ENCODE data around the gene PRG3.
"Not testable (repeated sequence)": the region's sequence is repeated elsewhere in the genome, so short reads cannot be mapped to it uniquely, and the experiment has no call there.

Gene PRG3

DNA sequence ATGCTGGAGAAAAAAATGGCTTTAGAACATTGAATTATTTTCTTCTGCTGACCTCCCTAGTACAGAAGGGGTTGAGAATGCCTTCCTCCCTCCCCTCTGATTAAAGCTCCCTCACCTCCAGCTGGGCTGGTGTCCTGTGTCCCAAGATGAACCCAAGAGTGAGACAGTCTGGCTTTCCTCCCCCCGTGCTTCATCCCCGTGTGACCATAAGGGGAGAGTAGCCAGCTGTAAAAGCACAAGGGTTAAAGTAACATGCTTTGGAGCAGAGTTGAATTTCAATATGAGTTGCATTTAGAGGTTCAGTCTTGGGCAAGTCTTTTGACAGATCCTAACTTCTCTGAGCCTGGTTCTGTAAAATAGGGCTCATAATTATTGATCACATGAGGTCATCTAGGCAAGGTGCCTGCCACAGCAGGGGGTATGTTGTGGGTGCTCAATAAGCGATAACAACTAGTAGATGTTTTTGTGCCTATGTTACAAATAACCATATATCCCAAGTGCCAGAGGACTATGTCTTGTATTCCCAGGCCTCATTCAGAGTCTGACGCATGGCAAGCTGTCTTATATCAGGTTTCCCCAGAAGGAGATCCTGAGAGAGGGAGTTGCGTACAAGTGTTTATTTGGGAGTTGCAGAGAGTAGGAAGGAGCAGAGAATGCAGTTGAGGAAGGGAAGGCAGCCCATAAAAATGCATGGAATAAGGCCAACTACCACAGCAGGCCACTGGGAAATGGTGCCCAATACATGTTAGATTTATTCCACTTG, 5.4 kb upstream of the PRG3 start:
- DNase-seq, result no peak

DNA sequence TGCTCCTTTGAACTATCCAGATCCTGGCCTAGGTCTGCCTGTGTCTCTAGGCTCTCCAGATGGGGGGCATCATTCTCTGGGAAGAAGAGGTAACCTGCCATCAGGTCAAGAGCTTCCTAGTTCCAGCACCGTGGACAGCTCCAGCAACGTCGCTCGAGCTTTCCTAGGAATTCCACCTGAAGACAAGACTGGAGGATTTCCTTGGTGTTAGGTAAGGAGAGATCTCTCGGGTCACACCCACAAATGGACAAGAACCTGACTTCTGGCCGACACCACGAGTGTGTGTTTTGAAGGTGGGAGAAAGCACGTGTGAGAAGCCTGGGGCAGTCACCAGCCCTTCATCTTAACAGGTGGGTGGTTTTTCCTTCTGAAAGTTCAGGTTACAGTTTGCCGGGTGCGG, 1.2 kb downstream of the PRG3 start:
- DNase-seq, result no peak

DNA sequence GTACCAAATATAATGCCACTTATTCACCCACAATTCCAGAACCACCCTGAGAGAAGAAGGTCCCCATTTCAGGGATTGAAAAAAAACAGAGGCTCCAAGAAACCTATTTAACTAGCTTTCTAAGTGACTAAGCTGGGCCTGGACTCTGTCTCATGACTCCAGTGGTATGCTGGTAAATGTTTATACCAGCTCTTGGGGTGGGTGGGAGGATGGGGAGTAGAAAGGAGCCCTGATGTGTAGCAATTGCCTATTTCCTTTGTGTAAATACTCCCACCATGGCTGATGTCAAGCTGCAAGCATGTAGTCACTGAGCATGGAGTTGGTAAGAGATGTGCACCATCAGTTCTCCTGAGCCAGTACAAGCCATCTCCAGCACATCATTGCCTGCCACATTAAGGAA, 2.8 kb downstream of the PRG3 start:
- no peak for DNase-seq

DNA sequence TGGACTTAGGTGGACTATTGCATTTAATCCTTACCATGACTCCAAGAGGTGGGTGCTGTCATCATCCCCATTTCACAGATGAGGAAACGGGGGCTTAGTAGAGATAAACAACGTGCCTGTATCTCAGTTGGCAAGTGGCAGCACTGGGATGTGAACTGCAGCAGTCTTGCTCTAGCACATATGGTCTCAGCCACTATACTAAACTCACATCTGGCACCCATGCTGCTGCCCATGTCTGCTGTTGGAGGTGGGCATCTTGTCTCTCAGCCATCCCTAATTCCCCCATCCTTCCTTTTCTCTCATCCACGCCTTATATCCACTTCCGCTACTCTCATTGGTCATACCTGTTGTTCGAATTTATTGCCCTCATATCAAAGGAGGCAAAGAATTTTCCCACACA, 3.8 kb downstream of the PRG3 start:
- no peak for DNase-seq

DNA sequence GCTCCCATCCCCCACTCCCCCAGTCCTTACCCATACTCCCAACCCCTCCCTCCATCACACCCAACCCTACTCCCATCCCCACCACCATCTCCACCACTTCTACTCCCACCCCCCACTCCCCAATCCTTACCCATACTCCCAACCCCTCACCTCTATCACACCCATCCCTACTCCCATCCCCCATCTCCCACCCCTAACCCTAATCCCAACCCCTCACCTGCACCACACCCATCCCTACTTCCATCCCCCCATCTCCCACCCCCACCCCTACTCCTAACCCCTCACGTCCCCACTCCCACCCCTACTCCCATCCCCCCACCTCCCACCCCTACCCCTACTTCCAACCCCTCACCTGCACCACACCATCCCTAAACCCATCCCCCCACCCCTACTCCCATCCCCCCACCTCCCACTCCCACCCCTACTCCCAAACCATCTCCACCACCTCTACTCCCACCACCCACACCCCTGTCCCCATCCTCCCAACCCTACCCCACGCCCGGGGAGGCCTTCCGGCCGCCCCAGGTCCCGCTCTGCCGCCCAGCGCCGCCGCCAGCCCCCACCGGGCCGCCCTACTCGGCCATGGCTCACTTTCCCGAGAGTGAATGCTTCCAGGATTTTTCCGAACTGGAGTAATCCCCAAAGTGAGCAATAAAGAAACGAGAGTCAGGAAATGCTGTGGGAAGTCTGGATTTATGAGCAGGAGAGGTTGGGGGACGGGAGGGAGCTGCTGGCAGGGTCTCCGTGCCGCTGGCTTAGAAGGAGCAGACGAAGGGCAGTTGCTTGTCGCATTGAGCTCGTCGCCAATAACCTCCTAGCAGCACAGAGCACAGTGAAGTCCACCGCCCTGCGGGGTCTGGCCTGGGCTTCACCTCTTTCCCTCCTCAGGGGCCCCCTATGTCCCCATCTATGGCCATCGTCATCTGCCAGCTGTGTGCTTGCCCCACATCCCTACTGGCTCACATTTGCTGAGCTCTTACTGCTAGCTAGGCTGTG, 4.6 kb downstream of the PRG3 start:
- no peak for DNase-seq

DNA sequence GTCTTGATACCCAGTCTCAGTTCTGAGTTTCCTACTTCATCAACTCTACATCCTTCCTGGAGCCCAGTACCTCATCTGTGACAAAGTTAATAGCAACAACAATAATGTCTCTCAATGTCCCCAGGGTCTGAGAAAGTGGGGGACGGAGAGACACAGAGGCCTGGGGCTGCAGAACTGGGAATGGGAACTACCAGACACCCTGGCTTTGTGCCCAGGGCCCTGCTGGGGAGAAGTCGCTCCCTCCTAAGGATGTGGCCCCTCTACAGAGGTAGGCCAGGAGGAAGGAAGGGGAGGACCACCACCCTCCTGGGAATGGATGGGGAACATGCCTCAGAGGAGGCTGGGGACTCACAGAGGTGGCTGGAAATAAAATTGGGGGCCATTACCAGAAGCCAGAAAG, 5.5 kb downstream of the PRG3 start:
- no peak for DNase-seq

DNA sequence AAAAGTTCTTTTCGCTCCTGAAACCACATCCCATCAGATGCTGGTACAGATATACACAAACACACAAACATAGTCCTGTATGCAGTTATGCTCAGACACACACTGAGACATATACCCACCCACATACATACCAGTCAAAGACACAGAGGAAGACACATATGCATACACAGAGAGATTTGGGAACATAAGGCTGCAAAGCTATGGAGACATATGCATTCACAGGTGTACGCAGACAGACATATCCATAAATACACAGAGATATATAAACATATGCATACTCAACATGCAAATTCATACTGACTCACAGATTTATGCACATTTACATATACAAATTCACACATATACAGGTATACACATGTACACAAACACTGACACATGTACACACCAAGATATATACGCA, 6.0 kb downstream of the PRG3 start:
- DNase-seq, result no peak

DNA sequence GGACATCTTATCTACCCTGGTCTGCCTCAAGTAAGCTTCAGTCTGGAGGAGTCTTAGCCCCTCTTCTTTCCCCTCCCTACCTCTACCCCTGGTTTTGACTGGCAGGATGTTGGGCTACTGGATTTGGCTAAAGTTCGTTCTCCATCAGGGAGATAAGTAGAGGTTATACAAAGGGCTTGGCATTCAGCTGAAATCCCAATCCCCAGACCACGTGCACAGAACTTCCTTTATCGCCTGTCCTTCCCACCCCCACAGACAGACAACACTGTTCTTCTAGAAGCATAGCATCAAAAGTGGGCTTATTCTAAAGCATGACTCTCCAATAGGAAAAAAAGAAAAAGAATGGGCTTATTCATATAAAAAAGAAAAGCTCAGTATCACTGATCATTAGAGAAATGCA, 7.8 kb downstream of the PRG3 start:
- no peak for DNase-seq

DNA sequence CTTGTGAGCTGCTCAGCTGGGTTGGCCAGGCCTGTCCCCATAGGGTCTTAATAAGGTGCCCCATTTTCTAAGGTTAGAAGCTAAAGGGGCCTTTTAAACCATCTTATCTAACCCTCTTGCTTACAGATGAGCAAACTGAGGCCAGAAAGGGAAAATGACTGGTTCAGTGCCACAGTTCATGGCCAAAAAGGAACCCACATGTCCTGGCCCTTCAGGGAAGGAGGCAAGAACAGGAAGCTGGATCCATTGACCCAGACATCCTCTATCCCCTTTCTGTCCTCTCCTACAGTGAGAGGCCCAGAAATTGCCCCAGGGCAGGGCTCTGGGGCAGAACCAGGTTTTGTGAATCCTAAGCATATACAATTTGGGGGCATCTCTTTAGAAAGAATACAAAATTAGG, 10.0 kb downstream of the PRG3 start:
- no peak for DNase-seq

DNA sequence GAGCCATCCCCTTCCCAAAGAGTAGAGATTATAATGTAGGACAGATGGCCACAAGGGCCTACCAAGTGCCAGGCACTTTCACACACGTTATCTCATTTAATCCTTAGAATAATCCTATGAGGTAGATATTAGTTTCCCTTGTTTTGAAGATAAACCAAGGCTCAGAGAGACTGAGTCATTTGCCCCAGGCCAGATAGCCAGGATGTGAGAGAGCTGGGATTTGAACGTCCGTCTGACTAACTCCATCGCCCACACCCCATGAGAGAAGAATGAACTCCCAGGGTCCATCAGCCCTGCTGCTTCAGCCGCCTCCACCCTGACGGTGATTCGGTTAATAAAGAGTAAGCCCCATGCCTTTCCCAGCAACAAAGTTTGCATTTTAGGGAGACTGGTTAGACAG, 10.7 kb downstream of the PRG3 start:
- DNase-seq, result no peak

DNA sequence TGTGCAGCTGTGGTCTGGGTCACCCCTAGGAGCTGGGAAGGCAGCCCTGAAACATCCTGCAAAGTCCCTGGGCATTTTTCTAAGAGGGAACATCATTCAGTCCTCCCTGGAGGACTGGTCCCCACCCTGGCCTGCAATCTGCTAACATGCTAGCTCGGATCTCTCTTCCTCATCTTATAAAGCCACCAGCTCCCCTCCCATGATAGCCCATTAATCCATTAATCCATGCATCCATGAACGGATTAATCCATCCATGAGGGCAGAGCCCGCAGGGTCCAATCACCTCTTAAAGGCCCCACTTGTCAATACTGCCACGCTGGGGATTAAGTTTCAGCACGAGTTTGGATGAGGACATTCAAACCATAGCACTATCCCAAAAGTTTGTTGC, 12.1 kb downstream of the PRG3 start:
- no peak for DNase-seq

DNA sequence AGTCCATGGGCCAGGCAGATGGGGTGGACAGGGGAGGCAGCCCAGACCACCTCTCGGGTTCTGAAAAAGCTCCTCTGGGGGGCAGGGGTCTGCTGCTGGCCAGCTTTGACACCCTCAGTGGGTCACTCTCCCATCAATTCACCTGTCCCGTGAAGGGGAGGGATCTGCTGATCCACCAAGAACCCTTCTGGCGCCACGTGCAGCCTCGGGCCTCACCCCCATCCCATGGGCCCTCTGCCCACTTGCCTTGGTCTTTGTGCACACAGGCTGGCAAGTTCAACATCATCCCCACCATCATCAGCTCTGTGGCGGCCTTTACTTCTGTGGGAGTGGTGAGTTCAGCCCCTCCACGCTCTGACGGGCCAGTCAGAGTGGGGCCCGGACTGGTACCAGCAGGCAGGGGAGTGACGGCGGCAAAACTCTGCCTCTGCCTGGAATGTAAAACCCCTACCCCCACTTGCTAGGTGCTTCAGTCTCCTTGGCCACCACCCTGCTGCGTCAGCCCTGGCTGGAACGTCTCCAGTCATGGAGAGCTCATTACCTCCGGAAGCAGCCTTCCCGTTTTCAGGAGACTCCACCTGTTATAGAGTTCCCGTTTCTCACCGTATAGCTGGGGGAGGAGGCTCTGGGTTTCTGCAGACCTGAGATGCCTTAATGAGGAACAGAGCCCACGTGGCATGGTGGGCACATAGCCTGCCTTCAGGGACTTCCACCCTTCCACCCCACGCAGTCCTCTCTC, 12.7 kb downstream of the PRG3 start:
- DNase-seq, result no peak

DNA sequence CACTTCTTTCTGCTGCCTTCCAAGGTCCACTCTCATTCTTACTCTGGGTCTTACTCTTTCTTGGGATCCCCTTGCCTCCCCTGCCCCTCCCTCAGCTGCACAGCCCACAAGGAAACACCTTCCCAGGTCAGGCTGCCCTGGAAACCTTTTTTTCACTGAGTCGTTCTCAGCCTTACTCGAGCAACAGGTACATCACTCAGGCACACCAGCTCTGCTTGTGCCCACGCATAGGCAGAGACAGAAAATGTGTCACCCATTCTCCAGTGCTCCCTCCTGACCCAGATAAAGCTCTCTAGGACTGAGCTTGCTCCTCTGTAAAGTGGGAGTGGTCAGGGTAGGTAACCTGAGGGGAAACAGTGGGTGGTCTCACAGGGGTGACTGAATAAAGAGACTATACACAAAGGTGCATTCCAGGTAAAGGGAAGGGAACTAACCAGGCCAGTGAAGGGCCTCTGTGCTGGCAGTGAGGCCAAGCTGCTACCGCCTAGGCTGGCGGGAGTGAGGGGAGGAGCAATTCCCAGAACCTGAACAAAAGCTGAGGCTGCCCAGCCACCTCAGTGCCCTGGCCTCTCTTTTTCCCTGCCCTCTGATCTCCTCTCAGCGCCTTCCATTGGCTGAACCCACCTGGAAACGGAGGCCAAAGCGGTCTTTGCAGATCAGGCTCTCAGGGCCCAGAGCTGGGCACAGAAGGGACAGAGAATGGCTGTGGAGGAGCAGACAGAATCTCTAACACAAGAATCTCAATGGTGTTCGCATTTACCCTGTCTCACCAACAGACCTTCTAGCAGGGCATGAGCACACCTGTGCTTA, 15.9 kb downstream of the PRG3 start:
- DNase-seq, result no peak

DNA sequence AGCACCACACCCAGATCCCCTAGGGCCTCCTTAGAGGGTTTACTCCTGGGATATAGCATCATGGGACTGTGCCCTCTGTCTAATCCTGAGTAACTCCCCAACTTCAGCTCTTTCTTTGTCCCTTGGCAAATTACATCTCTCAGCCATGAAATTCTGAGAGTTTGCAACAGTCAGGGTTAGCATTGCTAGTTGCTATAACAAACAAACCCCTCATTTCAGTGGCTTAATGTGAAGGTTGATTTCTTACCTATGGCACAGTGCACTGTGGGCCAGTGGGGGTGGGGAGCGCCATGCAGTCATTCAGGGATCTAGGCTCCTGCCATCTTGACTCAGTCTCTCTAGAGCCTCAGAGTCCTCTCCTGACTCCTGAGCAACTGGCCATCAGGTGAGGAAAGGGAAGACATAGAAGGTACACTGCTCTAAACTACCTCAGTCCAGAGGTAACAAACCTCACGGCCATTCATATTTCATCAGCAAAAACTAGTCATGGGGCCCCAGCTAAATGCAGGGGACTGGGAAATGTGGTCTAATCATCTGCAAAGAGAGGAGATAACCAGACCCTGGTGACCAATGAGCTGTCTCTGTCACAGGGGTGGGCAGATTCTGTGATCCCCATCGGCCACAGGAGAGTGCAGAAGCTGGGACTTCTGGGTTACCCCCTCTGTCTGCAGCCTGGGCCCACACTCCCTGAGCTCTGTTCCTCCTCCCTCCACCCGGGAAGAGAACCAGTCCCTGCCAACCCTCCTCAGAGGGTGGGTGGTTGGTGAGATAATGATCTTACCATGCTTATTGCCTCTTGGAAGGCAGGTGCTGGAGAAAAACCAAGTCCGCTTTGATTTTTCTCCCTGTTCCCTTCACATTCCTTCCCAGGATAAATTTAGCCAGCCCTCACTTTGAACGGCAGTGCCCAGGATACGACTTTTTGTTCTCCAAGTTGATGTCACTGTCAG, 17.5 kb downstream of the PRG3 start:
- no peak for DNase-seq

DNA sequence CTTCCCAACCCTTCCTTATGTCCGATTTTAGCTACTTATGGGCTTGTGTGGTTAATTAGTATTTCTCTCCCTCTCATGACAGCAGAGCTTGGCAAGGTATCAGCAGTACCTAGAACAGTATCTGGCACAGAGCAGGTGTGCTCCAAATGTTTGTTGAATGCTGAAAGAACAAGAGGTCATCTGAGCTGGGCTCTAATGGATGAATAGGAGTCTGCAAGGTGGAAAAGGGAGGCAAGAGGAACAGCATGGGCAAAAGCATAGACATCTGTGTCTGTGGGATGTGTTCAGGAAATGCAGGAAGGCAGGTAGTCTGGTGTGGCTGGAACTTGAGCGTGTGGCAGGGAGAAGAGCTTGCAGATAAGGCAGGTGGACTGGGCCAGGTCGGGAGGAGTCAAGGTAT, 19.0 kb downstream of the PRG3 start:
- DNase-seq, result no peak

DNA sequence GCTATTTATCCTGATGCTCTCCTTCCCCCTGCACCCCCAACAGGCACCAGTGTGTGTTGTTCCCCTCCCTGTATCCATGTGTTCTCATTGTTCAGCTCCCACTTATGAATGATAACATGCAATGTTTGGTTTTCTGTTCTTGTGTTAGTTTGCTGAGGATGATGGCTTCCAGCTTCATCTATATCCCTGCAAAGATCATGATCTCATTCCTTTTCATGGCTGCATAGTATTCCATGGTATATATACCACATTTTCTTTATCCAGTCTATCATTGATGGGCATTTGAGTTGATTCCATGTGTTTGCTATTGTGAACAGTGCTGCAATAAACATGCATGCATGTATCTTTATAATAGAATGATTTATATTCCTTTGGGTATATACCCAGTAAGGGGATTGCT, 19.5 kb downstream of the PRG3 start:
- not testable (repeated sequence) for DNase-seq

DNA sequence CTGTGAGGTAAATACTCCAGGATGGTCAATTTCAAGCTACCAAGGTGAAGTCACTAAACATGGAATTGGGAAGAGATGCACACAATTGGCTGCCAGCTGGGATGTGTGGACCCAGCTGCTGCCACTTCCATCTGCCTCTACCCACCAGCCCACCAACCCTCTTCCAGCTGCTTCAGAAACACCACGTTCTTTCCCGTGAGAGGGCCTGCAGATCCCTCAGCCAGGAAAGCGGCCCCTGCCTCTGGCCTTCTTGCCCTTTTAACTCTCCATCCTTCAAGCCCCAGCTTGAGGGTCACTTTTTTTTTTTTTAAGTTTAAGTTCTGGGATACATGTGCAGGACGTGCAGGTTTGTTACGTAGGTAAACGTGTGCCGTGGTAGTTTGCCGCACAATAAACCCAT, 20.0 kb downstream of the PRG3 start:
- no peak for DNase-seq

DNA sequence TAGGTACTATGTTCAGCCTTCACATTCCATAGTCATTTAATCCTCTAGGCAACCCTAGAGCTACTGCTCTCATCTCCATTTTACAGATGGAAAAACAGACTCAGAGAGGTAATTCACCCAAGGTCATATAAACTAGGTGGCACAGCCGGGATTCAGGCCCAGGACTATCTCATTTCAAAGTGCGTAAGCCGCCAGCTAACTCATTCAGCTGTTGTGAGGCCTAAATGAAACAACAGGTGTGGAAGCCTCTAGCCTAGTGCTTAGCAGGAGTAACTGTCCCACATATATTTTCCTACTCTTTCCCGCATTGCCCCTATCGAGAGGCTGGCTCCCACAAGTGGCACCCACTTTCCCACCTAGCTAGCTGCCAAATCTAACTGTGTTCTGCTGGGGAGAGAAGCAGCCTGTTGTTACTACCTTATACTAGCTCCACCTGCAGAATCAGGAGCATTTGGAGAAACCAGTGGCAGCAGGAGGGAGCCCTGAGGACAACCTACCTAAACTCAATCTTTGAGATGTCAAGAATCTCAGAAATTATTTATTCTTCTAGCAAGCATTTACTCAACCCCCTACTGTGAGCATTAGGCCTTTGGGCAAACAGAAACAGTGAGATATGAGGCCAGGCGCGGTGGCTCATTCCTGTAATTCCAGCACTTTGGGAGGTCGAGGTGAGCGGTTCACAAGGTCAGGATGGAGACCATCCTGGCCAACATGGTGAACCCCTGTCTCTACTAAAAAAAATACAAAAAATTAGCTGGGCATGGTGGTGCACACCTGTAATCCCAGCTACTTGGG, 20.9 kb downstream of the PRG3 start:
- no peak for DNase-seq

DNA sequence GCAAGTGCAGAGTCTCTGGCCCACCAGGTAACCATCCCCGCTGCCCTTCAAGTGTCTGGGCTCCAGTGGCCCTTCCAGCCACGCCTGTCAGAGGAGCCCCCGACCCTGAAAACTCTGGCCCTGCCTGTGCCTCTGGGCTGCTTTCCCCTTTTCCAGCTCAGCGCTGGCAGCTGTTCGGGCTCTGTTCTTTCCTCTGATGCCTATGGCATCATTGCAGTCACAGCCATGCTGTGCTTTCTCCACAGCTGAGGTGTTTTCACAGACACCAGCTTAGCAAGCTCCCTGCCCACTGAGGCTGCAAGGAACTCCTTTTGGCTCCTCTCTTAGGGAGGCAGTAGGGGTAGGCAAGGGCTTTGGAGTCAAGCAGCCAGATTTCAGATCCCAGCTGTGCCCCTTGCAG, 21.6 kb downstream of the PRG3 start:
- DNase-seq, result no peak

DNA sequence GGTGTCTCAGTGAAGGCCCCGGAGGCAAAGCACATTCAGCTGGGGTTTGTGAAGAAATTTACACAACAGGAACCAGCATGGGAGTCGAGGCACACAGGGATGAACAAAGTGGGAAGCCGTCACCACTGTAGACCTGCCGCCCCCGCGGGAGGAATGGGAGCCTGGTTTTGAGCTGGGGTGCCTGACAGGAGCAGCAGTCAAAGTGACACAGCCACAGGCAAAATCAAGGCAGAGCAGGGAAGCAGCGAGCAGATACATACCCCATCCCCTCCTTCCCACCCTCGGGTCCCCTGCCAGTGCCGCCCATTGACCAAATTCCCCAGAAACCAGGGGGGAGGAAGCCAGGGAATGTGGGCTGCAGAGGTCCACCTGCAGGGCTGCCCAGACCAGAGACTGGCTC, 22.0 kb downstream of the PRG3 start:
- DNase-seq, result no peak

DNA sequence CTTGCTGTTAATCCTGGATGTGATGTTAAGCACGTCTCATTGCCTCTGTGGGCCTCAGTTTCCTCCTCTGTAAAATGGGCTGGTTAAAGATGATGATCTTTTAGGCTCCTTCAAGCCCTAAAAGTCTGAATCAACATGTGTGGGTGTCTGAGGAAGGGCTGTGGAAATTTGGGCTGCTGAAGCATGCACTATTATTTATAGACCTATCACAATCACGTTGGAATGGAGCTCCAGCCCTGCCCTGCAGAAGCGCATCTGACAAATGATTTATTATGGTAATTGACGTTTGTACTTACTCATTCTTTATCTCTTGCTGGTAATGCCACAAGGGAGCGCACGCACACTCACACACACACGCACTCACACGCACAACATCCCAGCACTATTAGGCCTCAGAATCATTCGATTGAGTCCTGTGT, 22.4 kb downstream of the PRG3 start:
- DNase-seq, result no peak

Data from GDM1 (cell line).